ENCODE measurements around the gene SNAP47.

The SNAP47 gene

DNA sequence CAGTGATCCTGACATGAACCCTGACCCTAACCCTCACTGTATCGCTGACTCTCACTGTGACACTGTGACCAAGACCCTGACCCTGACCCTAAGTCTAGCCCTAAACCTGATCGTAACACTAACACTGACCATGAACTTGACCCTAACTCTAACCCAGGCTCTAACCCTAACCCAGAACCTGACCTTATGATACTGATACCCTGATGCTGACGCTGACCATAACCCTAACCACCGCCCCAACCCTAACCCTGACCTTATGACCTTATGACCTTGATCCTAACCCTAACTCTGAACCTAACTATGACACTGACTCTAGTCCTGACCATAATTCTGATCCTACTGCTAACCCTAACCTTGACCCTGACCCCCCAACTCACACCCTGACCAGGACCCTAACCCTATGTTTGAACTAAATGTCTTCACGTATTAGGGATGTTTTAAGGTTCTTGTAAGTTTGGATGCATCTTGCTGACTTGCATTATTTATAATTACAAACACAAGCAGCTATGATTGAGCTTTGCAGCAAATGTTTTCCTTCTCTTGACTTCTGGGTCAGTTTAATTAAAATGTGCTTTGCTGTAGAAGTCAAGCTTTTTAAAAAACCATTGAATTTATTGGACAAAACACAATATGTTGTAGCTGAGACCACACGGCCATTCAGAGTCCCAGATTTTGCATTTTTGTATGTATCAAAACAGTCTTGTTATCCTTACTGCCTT lies 56.3 kb downstream of the SNAP47 start:
- intact Hi-C loops (cut with DNase I), result no loop called here
- DNase-seq, result no peak

DNA sequence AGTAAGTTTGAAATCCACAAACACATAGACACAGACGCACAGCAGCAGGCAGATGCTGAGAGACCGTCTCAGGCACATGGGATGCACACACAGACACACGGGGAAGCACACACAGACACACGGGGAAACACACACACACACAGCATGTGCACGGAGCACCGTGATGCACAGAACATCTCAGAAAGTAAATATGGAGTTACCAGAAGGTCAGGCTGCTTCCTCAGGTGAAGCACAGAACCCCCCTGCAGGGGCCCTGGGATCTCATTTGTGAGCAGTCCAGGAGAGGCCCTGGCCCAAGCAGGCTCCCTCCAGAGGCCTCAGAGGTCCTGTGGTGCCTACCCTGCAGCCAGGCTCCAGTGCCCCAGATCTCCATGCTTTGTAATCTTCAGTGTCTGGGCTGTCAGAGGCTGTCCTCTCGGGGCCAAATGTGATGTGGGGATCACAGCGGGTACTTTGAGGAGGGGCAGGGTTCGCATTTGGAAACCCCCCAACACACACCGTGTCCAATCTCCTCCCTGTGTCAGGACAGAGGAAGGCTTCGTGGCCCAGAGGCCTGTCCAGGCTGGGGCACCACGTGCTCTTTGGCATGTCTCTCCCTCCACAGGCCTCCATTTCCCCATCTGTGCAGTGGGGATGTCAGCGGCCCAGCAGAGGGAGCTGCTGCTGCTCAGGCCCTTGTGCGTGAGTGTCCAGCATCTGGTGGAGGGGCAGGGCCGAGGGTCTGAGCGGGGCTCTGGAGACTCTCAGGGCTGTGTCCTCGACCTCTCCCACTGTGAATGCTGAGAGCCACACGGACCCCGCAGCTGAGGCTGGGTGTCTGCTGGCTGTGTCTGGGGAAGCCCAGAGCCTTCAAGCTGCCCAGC lies 57.2 kb downstream of the SNAP47 start:
- intact Hi-C loops (cut with DNase I), result no loop called here
- DNase-seq, result peak in 1 of 10 donors; percentile 81

DNA sequence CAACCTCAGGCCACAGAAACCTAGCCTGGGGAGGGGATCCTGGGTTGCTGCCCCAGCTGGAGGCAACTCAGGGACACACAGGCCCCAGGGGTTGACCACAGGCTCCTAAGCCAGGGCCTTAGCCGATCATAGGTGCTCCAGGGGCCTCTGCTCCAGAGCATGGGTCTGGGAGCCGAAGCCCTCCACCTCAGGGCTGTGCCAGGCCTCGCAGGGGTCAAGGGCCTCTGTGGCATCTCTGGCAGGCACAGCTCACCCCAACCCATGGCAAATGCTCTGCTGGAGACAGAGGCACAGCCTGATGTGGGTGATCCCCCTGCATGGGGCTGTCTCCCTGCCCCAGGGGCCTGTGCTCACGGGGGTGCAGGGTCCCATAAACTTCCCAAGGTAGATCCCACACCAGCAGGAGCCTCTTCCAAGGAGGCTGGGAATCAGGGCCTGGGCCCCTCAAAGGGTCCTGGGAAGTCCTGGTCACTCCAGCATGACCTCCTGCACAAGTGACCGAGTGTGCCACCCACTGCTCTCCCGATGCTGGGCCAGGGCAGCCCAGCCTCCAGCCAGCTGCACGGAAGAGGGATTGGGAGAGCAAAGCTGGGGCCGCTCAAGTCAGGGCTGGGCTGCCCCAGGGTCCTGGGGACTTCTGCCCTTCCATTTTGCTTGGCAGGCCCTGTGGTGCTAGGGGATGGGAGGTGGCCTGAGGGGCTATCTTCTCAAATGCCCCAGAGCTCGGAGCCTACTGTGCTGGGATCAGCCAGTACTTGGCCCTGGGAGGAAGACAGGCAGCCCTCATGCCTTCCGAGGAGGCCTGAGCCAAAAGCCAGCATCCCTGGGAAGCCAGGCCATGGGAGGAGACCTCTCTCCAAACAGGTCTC lies 58.1 kb downstream of the SNAP47 start:
- intact Hi-C loops (cut with DNase I), result no loop called here

DNA sequence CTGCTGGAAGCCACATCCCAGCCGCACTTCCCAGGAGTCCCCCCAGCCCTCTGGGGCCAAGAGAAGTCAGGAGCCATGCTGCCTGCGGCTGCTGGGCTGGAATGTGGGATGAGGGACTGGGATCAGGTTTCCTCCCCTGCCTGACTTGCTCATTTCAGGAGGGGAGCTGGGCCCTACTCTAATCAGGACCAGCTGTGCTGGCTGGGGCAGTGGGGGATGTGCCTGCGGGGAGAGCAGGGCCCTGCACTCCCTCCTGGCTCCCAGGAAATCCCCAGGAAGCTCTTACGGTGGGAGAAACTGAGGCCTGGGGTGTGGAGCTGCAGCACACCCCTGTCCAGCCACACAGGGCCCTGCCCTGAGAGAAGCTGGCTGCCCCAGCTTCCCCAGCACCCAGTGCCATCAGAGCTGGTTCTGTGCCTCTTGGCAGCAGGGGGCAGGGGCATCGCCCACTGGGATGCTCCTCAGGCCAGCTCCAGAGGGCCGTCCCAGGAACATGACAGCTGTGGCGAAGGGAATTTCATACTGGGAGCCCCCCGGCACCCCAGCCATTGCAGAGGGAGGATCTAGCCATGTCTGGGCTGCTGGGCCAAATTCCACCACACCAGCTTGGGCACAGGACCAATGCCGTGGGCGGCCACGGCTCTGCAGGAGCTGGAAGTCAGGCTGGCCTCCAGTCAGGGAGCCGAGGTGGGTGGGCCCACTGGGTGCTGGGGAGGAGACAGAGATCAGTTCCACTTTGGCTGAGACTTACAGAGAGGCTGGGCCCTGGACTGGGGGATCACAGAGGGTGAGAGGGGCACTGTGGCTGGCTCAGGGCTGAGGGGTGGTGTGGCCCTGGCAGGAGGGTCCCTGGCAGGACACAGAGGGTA lies 58.9 kb downstream of the SNAP47 start:
- peak in 3 of 10 donors; percentile 50 to 93 (median 91) for DNase-seq
- intact Hi-C loops (cut with DNase I), result no loop called here

More for the DNA sequence above, 58.1 kb downstream of the SNAP47 start:
- peak in 1 of 10 donors; percentile 77 for DNase-seq

DNA sequence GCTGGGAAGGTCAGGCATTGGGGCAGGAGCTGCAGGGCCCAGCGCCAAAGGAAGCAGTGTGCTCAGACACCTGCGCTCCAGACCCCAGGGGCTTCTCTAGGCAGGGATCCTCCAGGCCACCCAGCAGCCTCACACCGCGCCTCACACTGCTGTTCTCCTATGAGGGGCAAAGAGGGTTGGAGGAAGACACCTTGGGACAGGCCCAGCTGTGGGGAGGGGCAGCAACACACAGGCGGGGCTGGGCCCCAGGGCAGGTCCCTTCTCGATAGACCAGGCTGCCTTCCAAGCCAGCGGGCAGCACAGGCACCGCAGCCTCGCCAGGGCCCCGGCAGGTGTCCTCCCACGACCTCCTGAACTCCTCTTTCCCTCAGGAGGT lies 59.6 kb downstream of the SNAP47 start:
- peak in 1 of 10 donors; percentile 84 for DNase-seq
- intact Hi-C loops (cut with DNase I), result no loop called here

DNA sequence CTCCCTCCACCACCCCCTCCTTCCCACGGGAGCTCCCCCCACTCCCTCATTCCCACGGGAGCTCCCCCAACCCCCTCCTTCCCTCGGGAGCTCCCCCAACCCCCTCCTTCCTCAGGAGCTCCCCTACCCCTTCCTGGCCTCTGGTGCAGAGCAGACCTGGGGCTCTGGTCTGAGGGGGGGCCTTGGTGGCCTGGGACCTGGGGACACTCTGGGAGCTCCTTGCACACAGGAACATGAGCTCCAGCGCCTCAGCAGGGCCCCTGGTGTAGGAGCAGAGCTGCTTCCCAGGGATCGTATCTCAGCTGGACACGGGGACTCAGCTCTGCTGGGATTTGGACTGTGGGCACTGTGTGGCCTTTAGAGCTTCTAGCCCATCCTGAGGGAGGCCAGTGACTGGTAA lies 60.5 kb downstream of the SNAP47 start:
- intact Hi-C loops (cut with DNase I), result no loop called here
- peak in 1 of 10 donors; percentile 70 for DNase-seq

DNA sequence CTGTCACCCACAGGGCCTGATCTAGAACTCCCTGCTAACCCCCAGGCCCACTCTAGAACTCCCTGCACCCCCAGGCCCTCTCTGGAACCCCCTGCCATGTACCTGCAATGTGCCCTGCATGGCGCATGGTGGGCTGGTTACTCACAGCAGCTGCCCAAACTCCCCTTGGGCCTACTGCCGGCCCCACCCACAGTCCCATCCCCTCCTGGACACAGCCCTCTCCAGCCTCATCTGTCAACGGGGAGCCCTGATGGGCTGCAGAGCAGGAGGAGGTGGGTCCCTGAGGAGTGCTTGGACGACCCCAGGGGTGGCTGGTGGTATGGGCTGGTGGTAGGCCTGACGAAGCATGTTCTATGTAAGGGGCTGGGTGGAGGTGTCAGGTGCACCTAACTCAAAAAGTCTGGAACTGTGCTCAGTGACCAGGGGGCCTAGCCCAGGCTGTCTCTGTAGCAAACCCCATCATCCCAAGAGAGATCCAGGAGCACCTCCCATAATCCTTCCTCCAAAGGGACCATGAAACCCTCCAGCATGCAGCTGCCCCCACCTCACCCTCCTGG lies 61.2 kb downstream of the SNAP47 start:
- intact Hi-C loops (cut with DNase I), result no loop called here

DNA sequence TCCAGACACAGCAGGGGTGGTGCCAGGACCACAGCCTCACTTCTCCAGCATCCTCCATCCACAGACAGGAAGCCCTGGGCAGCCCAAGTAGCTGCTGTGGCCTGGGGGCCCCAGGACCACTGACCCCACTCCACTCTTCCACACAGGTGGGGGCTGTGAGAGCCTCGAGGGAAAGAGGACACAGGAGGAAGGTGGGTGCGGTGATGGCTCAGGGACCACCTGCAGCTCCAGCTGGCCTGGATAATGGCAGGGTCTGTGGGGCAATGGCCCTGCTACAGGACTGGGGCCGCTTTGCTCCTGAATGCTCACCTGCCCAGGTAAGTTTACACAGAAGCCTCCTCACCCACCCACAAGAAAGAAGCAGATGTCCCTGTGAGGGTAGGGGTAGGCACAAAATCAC lies 61.9 kb downstream of the SNAP47 start:
- DNase-seq, result peak in 1 of 10 donors; percentile 67
- intact Hi-C loops (cut with DNase I), result no loop called here

More for the DNA sequence above, 61.2 kb downstream of the SNAP47 start:
- peak in 1 of 10 donors; percentile 61 for DNase-seq

DNA sequence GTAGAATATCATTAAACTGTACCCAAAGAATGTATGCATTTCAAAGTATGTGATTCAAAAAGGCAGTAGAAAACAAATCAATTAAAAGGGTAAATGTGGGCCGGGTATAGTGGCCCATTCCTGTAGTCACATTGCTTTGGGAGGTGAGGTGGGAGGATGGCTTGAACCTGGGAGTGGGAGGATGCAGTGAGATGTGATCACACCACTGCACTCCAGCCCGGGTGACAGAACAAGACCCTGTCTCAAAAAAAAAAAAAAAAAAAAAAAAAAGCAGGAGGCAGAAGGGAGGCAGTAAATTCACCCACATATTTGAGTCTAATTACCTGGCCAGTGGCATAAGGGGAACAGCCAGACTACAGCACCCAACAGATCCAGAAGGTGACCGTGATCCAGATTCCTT lies 62.4 kb downstream of the SNAP47 start:
- intact Hi-C loops (cut with DNase I), result no loop called here
- no peak for DNase-seq

DNA sequence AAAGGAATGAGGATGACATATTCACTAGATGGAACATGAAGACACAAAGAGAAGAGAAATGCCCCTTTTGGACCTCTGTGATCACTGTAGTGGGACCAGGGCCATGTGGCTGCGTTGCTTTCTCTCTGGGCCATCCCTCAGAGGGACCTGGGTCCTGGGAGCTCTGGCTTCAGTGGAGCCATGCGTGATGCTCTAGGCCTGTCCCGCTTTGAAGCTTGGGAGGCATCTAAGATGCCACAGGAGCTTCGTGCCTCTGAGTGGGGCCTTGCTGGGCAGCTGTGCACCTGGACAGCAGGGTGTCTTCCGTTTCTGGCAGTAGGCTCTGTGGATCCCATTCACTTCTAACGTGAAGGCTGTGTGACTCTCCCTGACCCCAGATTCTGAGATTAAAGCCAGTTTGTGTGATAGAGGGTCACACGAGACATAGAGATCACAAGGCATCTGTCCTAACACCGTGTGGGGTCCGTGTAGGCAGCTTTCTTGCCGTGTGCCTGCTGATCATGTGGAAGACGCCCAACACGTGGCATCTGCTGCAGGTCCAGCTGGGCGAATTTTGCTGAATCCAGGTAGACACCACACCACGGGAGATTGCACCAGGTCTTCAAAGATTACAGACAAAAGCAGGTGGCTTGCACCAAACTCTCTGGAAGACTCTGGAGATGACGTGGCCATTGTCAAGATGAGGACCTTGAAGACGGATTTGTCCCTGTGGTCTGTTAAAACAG lies 63.0 kb downstream of the SNAP47 start:
- no peak for DNase-seq

DNA sequence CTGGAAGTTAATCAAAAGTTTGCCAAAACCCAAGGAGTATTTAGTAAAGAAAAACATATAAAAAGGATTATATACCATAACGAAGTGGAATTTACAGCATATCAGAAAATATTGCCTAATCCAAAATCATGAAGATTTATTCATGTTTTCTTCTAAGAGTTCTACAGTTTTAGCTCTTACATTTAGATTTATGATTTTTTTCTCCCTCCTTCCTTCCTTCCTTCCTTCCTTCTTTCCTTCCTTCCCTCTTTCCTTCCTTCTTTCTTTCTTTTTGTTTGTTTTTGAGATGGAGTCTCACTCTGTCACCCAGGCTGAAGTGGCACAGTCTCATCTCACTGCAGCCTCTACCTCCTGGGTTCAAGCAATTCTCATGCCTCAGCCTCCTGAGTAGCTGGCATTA lies 64.5 kb downstream of the SNAP47 start:
- intact Hi-C loops (cut with DNase I), result no loop called here

More for the DNA sequence above, 63.0 kb downstream of the SNAP47 start:
- intact Hi-C loops (cut with DNase I), result no loop called here

DNA sequence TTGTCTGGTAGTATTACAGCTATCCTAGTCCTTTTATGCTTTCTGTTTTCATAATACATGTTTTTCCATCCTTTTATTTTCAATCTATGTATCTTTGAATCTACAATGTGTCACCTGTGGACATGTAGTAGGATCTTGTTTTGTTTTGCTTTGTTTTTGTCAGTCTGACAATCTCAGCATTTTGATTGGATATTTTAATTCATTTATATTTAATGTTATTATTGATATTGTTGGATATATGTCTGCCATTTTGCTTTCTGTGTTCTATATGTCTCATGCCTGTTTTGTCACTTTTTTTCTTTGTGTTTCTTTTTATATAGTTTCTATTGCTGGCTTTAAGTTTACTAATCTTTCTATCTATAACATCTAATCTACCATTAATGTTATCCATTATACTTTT lies 68.7 kb downstream of the SNAP47 start:
- DNase-seq, result no peak
- intact Hi-C loops (cut with DNase I), result no loop called here

More for the DNA sequence above, 64.5 kb downstream of the SNAP47 start:
- no peak for DNase-seq

DNA sequence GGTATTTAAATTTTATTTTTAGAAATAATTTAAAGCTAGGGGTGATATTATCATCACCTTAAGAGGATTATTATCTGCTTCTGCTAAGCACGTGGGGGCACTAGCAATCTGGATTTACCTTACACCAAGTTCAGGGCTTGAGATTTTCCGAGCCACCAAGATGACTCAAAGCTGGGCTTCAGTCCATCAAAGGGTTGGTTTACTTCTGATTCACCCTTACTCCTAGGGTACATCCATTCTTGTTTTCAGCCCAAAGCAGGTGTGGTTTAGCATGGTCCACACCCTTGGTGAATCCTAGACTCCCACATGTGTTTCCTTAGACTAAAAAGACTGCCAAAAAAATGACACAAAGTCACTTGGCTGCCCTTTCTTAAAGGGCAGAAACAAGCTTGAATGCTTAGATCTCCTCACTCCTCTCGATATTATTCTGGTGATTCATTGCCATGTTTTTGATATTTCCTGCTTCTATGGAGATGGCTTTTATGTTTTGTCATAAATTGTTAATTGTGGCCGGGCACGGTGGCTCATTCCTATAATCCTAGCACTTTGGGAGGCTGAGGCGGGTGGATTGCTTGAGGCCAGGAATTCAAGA lies 70.5 kb downstream of the SNAP47 start:
- intact Hi-C loops (cut with DNase I), result no loop called here
- no peak for DNase-seq

DNA sequence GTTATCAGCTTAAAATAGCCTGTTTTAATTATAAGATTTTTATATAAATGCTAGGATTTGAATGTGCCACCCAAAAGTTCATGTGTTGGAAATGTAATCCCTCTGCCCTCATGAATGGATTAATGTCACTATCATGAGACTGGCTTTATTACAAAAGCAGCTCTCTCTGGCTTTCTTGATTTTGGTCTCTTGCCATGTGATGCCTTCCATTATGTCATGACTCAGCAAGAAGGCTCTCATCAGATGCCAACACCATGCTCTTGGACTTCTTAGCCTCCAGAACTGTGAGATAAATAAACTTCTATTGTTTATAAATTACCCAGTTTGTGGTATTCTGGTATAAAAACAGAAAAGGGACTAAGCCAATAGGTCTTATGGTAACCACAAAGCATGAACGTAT lies 73.3 kb downstream of the SNAP47 start:
- intact Hi-C loops (cut with DNase I), result no loop called here
- no peak for DNase-seq

DNA sequence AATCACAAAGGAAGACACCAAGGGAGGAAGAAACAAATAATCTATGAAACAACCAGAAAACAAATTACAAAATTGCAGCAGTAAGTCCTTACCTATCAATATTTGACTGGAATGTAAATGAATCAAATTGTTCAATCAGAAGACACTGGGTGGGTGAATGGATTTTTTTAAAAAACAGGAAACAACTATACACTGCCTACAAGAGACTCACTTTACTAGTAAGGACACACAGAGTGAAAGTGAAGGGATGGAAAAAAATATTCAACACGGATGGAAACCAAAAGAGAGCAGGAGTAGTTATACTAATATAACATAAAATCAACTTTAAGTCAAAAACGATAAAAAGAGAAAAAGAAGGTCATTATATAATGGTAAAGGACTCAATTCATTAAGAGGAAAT lies 73.8 kb downstream of the SNAP47 start:
- intact Hi-C loops (cut with DNase I), result no loop called here
- DNase-seq, result no peak

DNA sequence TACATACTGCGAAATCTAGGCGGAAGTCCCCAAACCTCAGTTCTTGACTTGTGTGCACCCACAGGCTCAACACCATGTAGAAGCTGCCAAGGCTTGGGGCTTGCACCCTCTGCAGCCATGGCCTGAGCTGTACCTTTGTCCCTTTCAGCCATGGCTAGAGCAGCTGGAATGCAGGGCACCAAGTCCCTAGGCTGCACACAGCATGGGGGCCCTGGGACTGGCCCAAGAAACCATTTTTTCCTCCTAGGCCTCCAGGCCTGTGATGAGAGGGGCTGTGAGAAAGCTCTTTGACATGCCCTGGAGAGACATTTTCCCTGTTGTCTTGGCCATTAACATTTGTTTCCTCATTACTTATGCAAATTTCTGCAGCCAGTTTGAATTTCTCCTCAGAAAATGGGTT lies 78.7 kb downstream of the SNAP47 start:
- DNase-seq, result no peak
- intact Hi-C loops (cut with DNase I), result no loop called here

DNA sequence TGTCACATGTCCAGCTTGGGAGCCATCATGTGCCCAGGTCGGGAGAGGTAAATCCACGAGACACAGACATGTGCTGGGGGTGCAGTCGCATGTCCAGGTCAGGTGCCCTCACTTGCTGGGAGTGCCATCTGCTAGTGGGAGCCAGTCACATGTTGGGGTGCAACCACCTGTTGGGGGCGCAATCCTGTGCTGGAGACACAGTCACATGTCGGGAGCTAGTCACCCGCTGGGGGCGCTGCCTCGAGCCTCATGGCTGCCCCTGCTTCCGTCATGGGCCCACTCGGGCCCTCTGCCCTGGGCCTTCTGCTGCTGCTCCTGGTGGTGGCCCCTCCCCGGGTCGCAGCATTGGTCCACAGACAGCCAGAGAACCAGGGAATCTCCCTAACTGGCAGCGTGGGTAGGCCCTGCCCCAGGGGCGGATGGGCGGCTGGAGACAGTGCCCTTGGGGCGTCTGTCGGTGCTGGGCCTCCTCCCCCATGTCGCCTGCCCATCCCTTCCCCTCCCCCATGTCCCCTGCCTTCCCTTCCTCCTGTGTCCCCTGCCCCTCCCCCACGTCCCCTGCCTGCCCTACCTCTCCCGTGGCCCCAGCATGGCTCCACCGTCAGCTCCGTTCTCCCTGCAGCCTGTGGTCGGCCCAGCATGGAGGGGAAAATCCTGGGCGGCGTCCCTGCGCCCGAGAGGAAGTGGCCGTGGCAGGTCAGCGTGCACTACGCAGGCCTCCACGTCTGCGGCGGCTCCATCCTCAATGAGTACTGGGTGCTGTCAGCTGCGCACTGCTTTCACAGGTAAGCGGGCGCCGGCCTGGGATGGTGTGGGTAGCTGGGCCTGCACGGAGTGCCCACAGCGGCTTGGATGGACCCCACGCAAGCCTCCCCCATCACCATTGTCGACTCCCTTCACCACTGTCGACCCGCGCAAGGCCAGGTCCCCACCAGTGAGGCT lies 80.5 kb downstream of the SNAP47 start, which contains the start of gene PRSS38:
TSS of gene PRSS38 (plus strand) at position 208 of the 942 bp plus-strand sequence. CDS start at position 250, 42 bp downstream.
- peak in 1 of 10 donors; percentile 72 for DNase-seq

More for the DNA sequence above, 80.5 kb downstream of the SNAP47 start, which contains the start of gene PRSS38:
- intact Hi-C loops (cut with DNase I), result no loop called here
